ENCODE results near the gene MIEN1. TPM values are rescaled to one million over a fixed set of nuclear protein-coding genes. Genes with fewer than 3 reads are reported as not detected.

Gene MIEN1
- total RNA-seq, 5 donors from 2014 or later (not counting 1 experiment from before 2014, with no cell fraction given) = 30.8 to 36.9 (median 32.1) TPM

DNA sequence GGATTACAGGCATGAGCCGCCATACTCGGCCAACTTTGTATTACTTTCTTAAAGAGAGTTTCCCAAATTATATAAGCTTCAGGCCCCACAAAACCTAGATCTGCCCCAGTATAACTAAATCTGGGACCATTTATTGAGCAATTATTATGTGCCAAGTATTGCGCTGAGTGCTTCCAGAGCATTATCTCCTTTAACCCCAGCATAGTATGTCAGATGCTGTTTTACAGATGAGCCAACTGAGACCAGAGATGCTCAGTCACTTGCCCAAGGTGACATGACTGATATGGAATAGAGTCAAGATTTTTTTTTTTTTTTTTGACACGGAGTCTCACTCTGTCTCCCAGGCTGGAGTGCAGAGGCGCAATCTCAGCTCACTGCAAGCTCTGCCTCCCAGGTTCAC, 32.4 kb downstream of the MIEN1 start:
- peaks cover 28 to 34% of the 10 kb centered on the region in 2 donors for H3K27me3 Mint-ChIP-seq
- DNase-seq (no peak), ATAC-seq (replicated peaks in 1 of 4) (no peak)
- POLR2A ChIA-PET = no interaction called here
- no peaks in the 10 kb centered on the region for H3K9me3 Mint-ChIP-seq
- peaks cover 15% of the 10 kb centered on the region for H3K36me3 Mint-ChIP-seq
- no peak overlapping the region for H3K27ac Mint-ChIP-seq
- Histone ChIP-seq H3K4me1 (ENCODE audit: control insufficient read depth in 1 of 2, extremely low read depth in 1 of 2, insufficient read depth in 2 of 2, low read length in 2 of 2) (peaks cover 0 to 7% of the 10 kb centered on the region in 2 experiments), H3K36me3 (ENCODE audit: control insufficient read depth in 2 of 2, extremely low read depth in 1 of 2, insufficient read depth in 1 of 2, low read length in 1 of 2) (peaks cover 0 to under 1% of the 10 kb centered on the region in 2 donors), H3K27ac (ENCODE audit: low read length) (no peak overlapping the region), H3K4me3 (ENCODE audit: control insufficient read depth in 1 of 2, extremely low read depth in 1 of 2, low read length in 1 of 2) (no peak overlapping the region), H3K9me3 (no peaks in the 10 kb centered on the region), H3K27me3 (replicated peaks in 1 of 2; ENCODE audit: control insufficient read depth in 2 of 2, extremely low read depth in 1 of 2, insufficient read depth in 2 of 2, low read length in 1 of 2) (peaks cover 4 to 43% of the 10 kb centered on the region in 2 experiments)
- peaks cover 6 to 14% (median 6%) of the 10 kb centered on the region in 3 donors for H3K4me1 Mint-ChIP-seq
- no peak overlapping the region for H3K4me3 Mint-ChIP-seq
- no CpG with 5 or more reads among the region's 5 CpGs for WGBS (ENCODE audit: insufficient coverage)
- CTCF ChIA-PET = no interaction called here

DNA sequence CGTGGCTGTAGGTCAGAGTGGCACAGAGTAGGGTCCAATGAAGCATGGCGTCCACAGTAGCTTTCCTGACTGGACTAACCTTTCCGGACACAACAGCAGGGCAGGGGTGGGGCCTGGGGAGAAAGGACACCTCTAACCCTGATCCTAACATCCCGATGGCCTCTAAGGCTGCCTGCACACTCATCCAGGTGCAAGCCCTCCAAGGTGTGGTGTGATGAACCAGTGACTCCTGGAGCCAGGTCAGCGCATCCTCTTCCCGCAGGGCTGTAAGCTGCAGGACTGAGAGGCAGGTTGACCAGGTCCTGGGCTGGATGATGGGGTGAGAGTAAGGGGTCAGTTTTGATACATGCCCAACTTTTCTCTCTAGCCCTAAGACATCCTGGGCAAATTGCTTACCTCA, 33.6 kb downstream of the MIEN1 start:
- Mint-ChIP-seq H3K27ac (no peak overlapping the region), H3K27me3 (peaks cover 28% of the 10 kb centered on the region in 2 donors), H3K4me1 (peaks cover 6 to 14% (median 6%) of the 10 kb centered on the region in 3 donors), H3K4me3 (no peak overlapping the region), H3K9me3 (no peaks in the 10 kb centered on the region), H3K36me3 (peaks cover 15% of the 10 kb centered on the region)
- no peak for ATAC-seq (replicated peaks in 1 of 4)
- no peak for DNase-seq
- H3K36me3 ChIP-seq (ENCODE audit: control insufficient read depth in 2 of 2, extremely low read depth in 1 of 2, insufficient read depth in 1 of 2, low read length in 1 of 2) = no peaks in the 10 kb centered on the region
- no peak overlapping the region for H3K27ac ChIP-seq (ENCODE audit: low read length)
- H3K9me3 ChIP-seq = no peaks in the 10 kb centered on the region
- H3K27me3 ChIP-seq (replicated peaks in 1 of 2; ENCODE audit: control insufficient read depth in 2 of 2, extremely low read depth in 1 of 2, insufficient read depth in 2 of 2, low read length in 1 of 2) = peaks cover 4 to 35% of the 10 kb centered on the region in 2 experiments
- 56% methylated on average over 2 of the region's 6 CpGs for WGBS (ENCODE audit: insufficient coverage)
- H3K4me1 ChIP-seq (ENCODE audit: control insufficient read depth in 1 of 2, extremely low read depth in 1 of 2, insufficient read depth in 2 of 2, low read length in 2 of 2) = peaks cover 0 to 7% of the 10 kb centered on the region in 2 experiments
- no peak overlapping the region for H3K4me3 ChIP-seq (ENCODE audit: control insufficient read depth in 1 of 2, extremely low read depth in 1 of 2, low read length in 1 of 2)
- ChIA-PET CTCF (no interaction called here), POLR2A (no interaction called here)

DNA sequence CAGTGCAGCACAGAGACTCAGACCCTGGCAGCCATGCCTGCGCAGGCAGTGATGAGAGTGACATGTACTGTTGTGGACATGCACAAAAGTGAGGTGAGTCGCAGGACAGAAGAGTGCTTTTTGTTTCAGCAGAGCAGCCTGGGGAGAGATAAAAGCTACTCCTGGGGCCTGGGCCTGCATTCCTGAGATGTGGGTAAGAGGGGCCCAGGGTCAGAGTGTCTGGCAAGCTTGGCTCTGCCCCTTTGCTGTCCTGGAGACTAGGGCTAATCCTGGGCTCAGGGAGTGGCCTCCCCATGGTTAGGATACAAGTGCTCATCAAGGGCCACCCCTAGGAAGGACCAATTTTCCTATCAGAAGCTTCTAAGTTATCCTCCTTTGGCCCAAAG, 35.2 kb downstream of the MIEN1 start:
- Histone ChIP-seq H3K27me3 (replicated peaks in 1 of 2; ENCODE audit: control insufficient read depth in 2 of 2, extremely low read depth in 1 of 2, insufficient read depth in 2 of 2, low read length in 1 of 2) (peaks cover 0 to 19% of the 10 kb centered on the region in 2 experiments), H3K36me3 (ENCODE audit: control insufficient read depth in 2 of 2, extremely low read depth in 1 of 2, insufficient read depth in 1 of 2, low read length in 1 of 2) (no peaks in the 10 kb centered on the region), H3K4me1 (ENCODE audit: control insufficient read depth in 1 of 2, extremely low read depth in 1 of 2, insufficient read depth in 2 of 2, low read length in 2 of 2) (peaks cover 0 to 1% of the 10 kb centered on the region in 2 experiments), H3K27ac (ENCODE audit: low read length) (no peak overlapping the region), H3K4me3 (ENCODE audit: control insufficient read depth in 1 of 2, extremely low read depth in 1 of 2, low read length in 1 of 2) (no peak overlapping the region), H3K9me3 (no peaks in the 10 kb centered on the region)
- DNase-seq (no peak), ATAC-seq (replicated peaks in 1 of 4) (no peak)
- Mint-ChIP-seq H3K27me3 (peaks cover 16 to 18% of the 10 kb centered on the region in 2 donors), H3K27ac (no peak overlapping the region), H3K4me1 (peaks cover 4 to 8% (median 6%) of the 10 kb centered on the region in 3 donors), H3K9me3 (no peaks in the 10 kb centered on the region), H3K36me3 (peaks cover 15% of the 10 kb centered on the region), H3K4me3 (no peak overlapping the region)
- 100% methylated on average over 1 of the region's 2 CpGs for WGBS (ENCODE audit: insufficient coverage)
- ChIA-PET POLR2A (no interaction called here), CTCF (interaction anchor here in 1 of 2 donors (0.6 kb wide), 1 partner anchor 41 kb away, joined by 3 read pairs; no protein-coding TSS in a partner anchor)

DNA sequence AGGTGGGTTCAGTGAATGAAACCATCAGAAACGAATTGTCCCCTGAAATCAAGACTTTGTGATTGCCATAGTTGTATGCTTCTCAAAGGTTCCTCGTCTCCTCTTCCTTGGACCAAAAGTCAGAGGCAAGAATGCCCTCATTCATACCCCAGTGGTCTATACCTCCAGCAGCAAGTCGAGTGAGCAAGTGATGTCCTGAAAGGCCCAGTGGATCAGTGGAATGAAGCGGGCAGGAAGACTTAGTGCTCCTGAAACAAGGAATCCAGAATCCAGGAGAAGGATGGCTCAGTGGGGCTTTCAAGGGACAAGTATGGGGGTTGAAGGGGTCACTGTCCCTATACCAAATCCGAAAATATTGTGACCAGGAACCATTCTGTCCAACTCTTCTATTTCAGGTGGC, 35.7 kb downstream of the MIEN1 start:
- peaks cover 12 to 14% of the 10 kb centered on the region in 2 donors for H3K27me3 Mint-ChIP-seq
- peaks cover 15% of the 10 kb centered on the region for H3K36me3 Mint-ChIP-seq
- CTCF ChIA-PET = no interaction called here
- H3K4me3 ChIP-seq (ENCODE audit: control insufficient read depth in 1 of 2, extremely low read depth in 1 of 2, low read length in 1 of 2) = no peak overlapping the region
- no peaks in the 10 kb centered on the region for H3K4me1 ChIP-seq (ENCODE audit: control insufficient read depth in 1 of 2, extremely low read depth in 1 of 2, insufficient read depth in 2 of 2, low read length in 2 of 2)
- POLR2A ChIA-PET = no interaction called here
- WGBS (ENCODE audit: insufficient coverage) = 71% methylated on average over 1 of the region's 5 CpGs
- peaks cover 1 to 6% (median 3%) of the 10 kb centered on the region in 3 donors for H3K4me1 Mint-ChIP-seq
- no peak overlapping the region for H3K27ac Mint-ChIP-seq
- H3K36me3 ChIP-seq (ENCODE audit: control insufficient read depth in 2 of 2, extremely low read depth in 1 of 2, insufficient read depth in 1 of 2, low read length in 1 of 2) = no peaks in the 10 kb centered on the region
- H3K27me3 ChIP-seq (replicated peaks in 1 of 2; ENCODE audit: control insufficient read depth in 2 of 2, extremely low read depth in 1 of 2, insufficient read depth in 2 of 2, low read length in 1 of 2) = peaks cover 0 to 14% of the 10 kb centered on the region in 2 experiments
- H3K9me3 ChIP-seq = no peaks in the 10 kb centered on the region
- no peak for ATAC-seq (replicated peaks in 1 of 4)
- no peaks in the 10 kb centered on the region for H3K9me3 Mint-ChIP-seq
- no peak overlapping the region for H3K27ac ChIP-seq (ENCODE audit: low read length)
- DNase-seq = no peak
- H3K4me3 Mint-ChIP-seq = no peak overlapping the region

DNA sequence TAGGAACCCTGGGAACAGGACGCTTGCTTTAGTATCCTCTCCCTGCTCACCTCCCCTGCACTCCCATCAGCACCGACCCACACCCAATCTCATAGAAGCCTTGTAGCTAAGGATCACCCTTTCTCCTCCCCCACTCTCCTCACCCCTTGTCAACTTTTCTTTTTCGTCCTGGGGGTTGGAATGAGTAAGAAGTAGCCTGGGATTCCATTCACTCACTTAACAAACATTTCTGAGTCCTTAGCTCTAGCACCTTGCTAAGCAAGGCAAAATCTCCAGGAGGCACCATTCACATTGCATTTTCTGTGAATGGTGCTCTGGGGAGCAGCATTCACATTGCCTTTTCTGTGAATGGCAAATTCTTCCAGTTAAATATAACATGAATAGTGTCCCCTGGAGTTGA, 41.4 kb downstream of the MIEN1 start:
- peaks cover 20% of the 10 kb centered on the region for H3K36me3 Mint-ChIP-seq
- peaks cover 2 to 15% of the 10 kb centered on the region in 2 donors for H3K36me3 ChIP-seq (ENCODE audit: control insufficient read depth in 2 of 2, extremely low read depth in 1 of 2, insufficient read depth in 1 of 2, low read length in 1 of 2)
- no peaks in the 10 kb centered on the region for H3K27me3 ChIP-seq (replicated peaks in 1 of 2; ENCODE audit: control insufficient read depth in 2 of 2, extremely low read depth in 1 of 2, insufficient read depth in 2 of 2, low read length in 1 of 2)
- peak overlapping the region; percentile 99 for H3K27ac Mint-ChIP-seq
- peaks cover 25 to 30% (median 27%) of the 10 kb centered on the region in 3 donors for H3K4me1 Mint-ChIP-seq
- H3K4me3 Mint-ChIP-seq = peak overlapping the region; percentile 97 to 98 (median 97)
- ATAC-seq (replicated peaks in 1 of 4) (no peak), DNase-seq (no peak)
- no peaks in the 10 kb centered on the region for H3K9me3 Mint-ChIP-seq
- WGBS (ENCODE audit: insufficient coverage) = no CpG with 5 or more reads among the region's 3 CpGs
- H3K9me3 ChIP-seq = no peaks in the 10 kb centered on the region
- H3K4me1 ChIP-seq (ENCODE audit: control insufficient read depth in 1 of 2, extremely low read depth in 1 of 2, insufficient read depth in 2 of 2, low read length in 2 of 2) = peaks cover 15 to 16% of the 10 kb centered on the region in 2 experiments
- no peaks in the 10 kb centered on the region for H3K27me3 Mint-ChIP-seq
- ChIA-PET POLR2A (no interaction called here), CTCF (interaction anchor here in 1 of 2 donors (0.5 to 0.6 kb wide), 2 partner anchors 55 to 269 kb away, joined by 3 to 7 read pairs; no protein-coding TSS in a partner anchor)
- H3K27ac ChIP-seq (ENCODE audit: low read length) = no peak overlapping the region
- peak overlapping the region in 1 of 2 donors; percentile 84 for H3K4me3 ChIP-seq (ENCODE audit: control insufficient read depth in 1 of 2, extremely low read depth in 1 of 2, low read length in 1 of 2)

DNA sequence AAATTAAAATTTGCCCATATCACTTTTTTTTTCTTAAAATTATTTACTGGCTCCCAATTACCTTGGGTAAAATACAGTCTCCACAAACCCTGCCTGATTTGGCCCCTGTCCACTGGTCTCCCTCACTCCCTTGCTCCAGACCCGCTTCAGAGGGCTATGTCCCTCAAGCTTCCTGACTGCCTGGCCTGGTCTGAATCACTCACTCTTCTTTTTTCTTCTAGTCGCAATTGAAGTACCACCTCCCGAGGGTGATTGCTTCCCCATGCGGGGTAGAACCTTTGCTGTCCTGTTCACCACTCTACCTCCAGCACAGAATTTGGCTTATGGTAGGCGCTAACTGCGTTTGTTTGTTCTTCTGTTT, 41.9 kb downstream of the MIEN1 start:
- H3K9me3 ChIP-seq = no peaks in the 10 kb centered on the region
- H3K36me3 ChIP-seq (ENCODE audit: control insufficient read depth in 2 of 2, extremely low read depth in 1 of 2, insufficient read depth in 1 of 2, low read length in 1 of 2) = peaks cover 6 to 17% of the 10 kb centered on the region in 2 donors
- peak overlapping the region; percentile 97 to 98 (median 97) for H3K4me3 Mint-ChIP-seq
- POLR2A ChIA-PET = interaction anchor here in 1 of 2 donors (1.2 to 1.3 kb wide), 2 partner anchors 12 to 41 kb away, joined by 3 to 4 read pairs; no protein-coding TSS in a partner anchor
- peak overlapping the region; percentile 89 for H3K27ac ChIP-seq (ENCODE audit: low read length)
- no peaks in the 10 kb centered on the region for H3K9me3 Mint-ChIP-seq
- CTCF ChIA-PET = interaction anchor here in 1 of 2 donors (0.6 to 1.3 kb wide), 6 partner anchors 9 to 51 kb away, joined by 3 to 7 read pairs (median 3); partner anchors contain the start of gene MIEN1
- H3K4me1 ChIP-seq (ENCODE audit: control insufficient read depth in 1 of 2, extremely low read depth in 1 of 2, insufficient read depth in 2 of 2, low read length in 2 of 2) = peaks cover 15 to 16% of the 10 kb centered on the region in 2 experiments
- peak overlapping the region; percentile 84 to 94 for H3K4me3 ChIP-seq (ENCODE audit: control insufficient read depth in 1 of 2, extremely low read depth in 1 of 2, low read length in 1 of 2)
- ATAC-seq (replicated peaks in 1 of 4) = no peak
- H3K27ac Mint-ChIP-seq = peak overlapping the region; percentile 99
- H3K4me1 Mint-ChIP-seq = peaks cover 25 to 30% (median 27%) of the 10 kb centered on the region in 3 donors
- H3K36me3 Mint-ChIP-seq = peaks cover 22% of the 10 kb centered on the region
- H3K27me3 Mint-ChIP-seq = no peaks in the 10 kb centered on the region
- 73% methylated on average over 1 of the region's 6 CpGs for WGBS (ENCODE audit: insufficient coverage)
- no peak for DNase-seq
- H3K27me3 ChIP-seq (replicated peaks in 1 of 2; ENCODE audit: control insufficient read depth in 2 of 2, extremely low read depth in 1 of 2, insufficient read depth in 2 of 2, low read length in 1 of 2) = no peaks in the 10 kb centered on the region
